HG02852 (cell line): ENCODE measurements around the gene DDX54.
"Not testable (repeated sequence)": the region's sequence is repeated elsewhere in the genome, so short reads cannot be mapped to it uniquely, and the experiment has no call there.

ENCODE experiments used
- ATAC-seq: cut with Tn5 transposase; IDR thresholded peaks from one replicate; pipeline ENCODE4 v1.9.1; 2021; ENCODE audit warnings: mild to moderate bottlenecking, moderate library complexity; ENCODE audit not compliant: unreplicated experiment

DDX54 gene

GRCh38 chr12:113220593-113221180, 35.4 kb upstream of the DDX54 start:
- no peak for ATAC-seq

- ATAC-seq: no peak
Measured at GRCh38 chr12:113216027-113216426, 30.7 kb upstream of the DDX54 start.

GRCh38 chr12:113214895-113215400, 29.7 kb upstream of the DDX54 start:
- ATAC-seq: no peak

GRCh38 chr12:113211160-113211559, 25.9 kb upstream of the DDX54 start:
- ATAC-seq: no peak

- ATAC-seq: peak; percentile 79
Measured at GRCh38 chr12:113208041-113208934, 23.0 kb upstream of the DDX54 start.

GRCh38 chr12:113207613-113208040, 22.3 kb upstream of the DDX54 start:
- no peak for ATAC-seq

GRCh38 chr12:113206802-113207201, 21.5 kb upstream of the DDX54 start:
- ATAC-seq: not testable (repeated sequence)

- no peak for ATAC-seq
Measured at GRCh38 chr12:113204804-113205203, 19.5 kb upstream of the DDX54 start.

- no peak for ATAC-seq
Measured at GRCh38 chr12:113203852-113204760, 18.8 kb upstream of the DDX54 start.

- ATAC-seq: no peak
Measured at GRCh38 chr12:113202300-113203075, 17.2 kb upstream of the DDX54 start.

- ATAC-seq: no peak
Measured at GRCh38 chr12:113201187-113202177, 16.2 kb upstream of the DDX54 start.

GRCh38 chr12:113200021-113200797, 14.9 kb upstream of the DDX54 start:
- ATAC-seq: no peak

GRCh38 chr12:113198296-113198695, 13.0 kb upstream of the DDX54 start:
- no peak for ATAC-seq

- ATAC-seq: no peak
Measured at GRCh38 chr12:113197518-113198077, 12.3 kb upstream of the DDX54 start.

- ATAC-seq: peak; percentile 82
Measured at GRCh38 chr12:113196990-113197389, 11.7 kb upstream of the DDX54 start.

GRCh38 chr12:113196582-113196981, 11.3 kb upstream of the DDX54 start:
- no peak for ATAC-seq

GRCh38 chr12:113195598-113195997, 10.3 kb upstream of the DDX54 start:
- ATAC-seq: no peak

- no peak for ATAC-seq
Measured at GRCh38 chr12:113194971-113195391, 9.7 kb upstream of the DDX54 start.
